HG03558 (cell line): Measurements from ENCODE around the gene WDR4.
"Not testable (repeated sequence)": the region's sequence is repeated elsewhere in the genome, so short reads cannot be mapped to it uniquely, and the experiment has no call there.

ENCODE experiments used
- ATAC-seq: cut with Tn5 transposase; IDR thresholded peaks from one replicate; pipeline ENCODE4 v1.9.1; 2021; ENCODE audit warnings: moderate number of reproducible peaks; ENCODE audit not compliant: unreplicated experiment; ENCODE audit errors: extremely low read depth

WDR4 gene

GRCh38 chr21:42829417-42829816, 49.9 kb downstream of the WDR4 start:
- ATAC-seq = no peak

GRCh38 chr21:42827588-42827987, 51.8 kb downstream of the WDR4 start:
- ATAC-seq = no peak

- ATAC-seq = no peak
Measured at GRCh38 chr21:42820616-42821465, 58.5 kb downstream of the WDR4 start.

GRCh38 chr21:42819861-42820615, 59.3 kb downstream of the WDR4 start:
- no peak for ATAC-seq

- no peak for ATAC-seq
Measured at GRCh38 chr21:42818328-42818749, 61.0 kb downstream of the WDR4 start.

GRCh38 chr21:42815217-42815616, 64.1 kb downstream of the WDR4 start:
- no peak for ATAC-seq

- ATAC-seq = not testable (repeated sequence)
Measured at GRCh38 chr21:42812528-42813241, 66.7 kb downstream of the WDR4 start.

- no peak for ATAC-seq
Measured at GRCh38 chr21:42811960-42812359, 67.4 kb downstream of the WDR4 start.

GRCh38 chr21:42809577-42810475, 69.5 kb downstream of the WDR4 start:
- no peak for ATAC-seq

- ATAC-seq = no peak
Measured at GRCh38 chr21:42809171-42809570, 70.2 kb downstream of the WDR4 start.

GRCh38 chr21:42807938-42808613, 71.3 kb downstream of the WDR4 start:
- ATAC-seq = no peak

- not testable (repeated sequence) for ATAC-seq
Measured at GRCh38 chr21:42807293-42807895, 71.9 kb downstream of the WDR4 start.

- no peak for ATAC-seq
Measured at GRCh38 chr21:42806509-42807140, 72.7 kb downstream of the WDR4 start.

- ATAC-seq = not testable (repeated sequence)
Measured at GRCh38 chr21:42801616-42802015, 77.7 kb downstream of the WDR4 start.

- no peak for ATAC-seq
Measured at GRCh38 chr21:42799948-42800347, 79.4 kb downstream of the WDR4 start.

- ATAC-seq = no peak
Measured at GRCh38 chr21:42799516-42799915, 79.8 kb downstream of the WDR4 start.
